CD14-positive monocyte (primary cell): ENCODE data around the gene UNC5A. TPM values are rescaled to one million over a fixed set of nuclear protein-coding genes. Genes with fewer than 3 reads are reported as not detected.

Source experiments
- DNase-seq, 3 donors: peaks; one replicate each; pipeline ENCODE4 v3.0.0-alpha.2; 2011 to 2022
- H2AFZ ChIP-seq: 2 replicates; pipeline ENCODE4 v1.6.0; 2012; ENCODE audit warnings: mild to moderate bottlenecking, low read depth, low read length, inconsistent platforms; ENCODE audit not compliant: insufficient read depth, poor library complexity, severe bottlenecking
- H3K27ac ChIP-seq, 2 donors: 1 replicate in 1 of 2; 2 replicates in 1 of 2; pipeline ENCODE4 v1.5.1; 2012 to 2013; ENCODE audit warnings: low read length in 2 of 2, control low read depth in 1 of 2, inconsistent platforms in 1 of 2, low read depth in 1 of 2, mild to moderate bottlenecking in 1 of 2
- H3K27me3 ChIP-seq, 2 donors: one replicate each; pipeline versions ENCODE4 v1.6.0 to v1.6.1; 2011 to 2013; ENCODE audit warnings: low read length in 2 of 2; ENCODE audit not compliant: control insufficient read depth in 2 of 2, insufficient read depth in 2 of 2
- H3K36me3 ChIP-seq, 2 donors: replicated peaks in 1 of 2; 1 replicate in 1 of 2; 2 replicates in 1 of 2; pipeline versions ENCODE4 v1.5.1 to v1.6.1; 2012 to 2013; ENCODE audit warnings: low read length in 2 of 2, control low read depth in 1 of 2, inconsistent platforms in 1 of 2, mild to moderate bottlenecking in 1 of 2; ENCODE audit not compliant: insufficient read depth in 2 of 2, control insufficient read depth in 1 of 2
- H3K4me1 ChIP-seq, 2 donors: 1 replicate in 1 of 2; 2 replicates in 1 of 2; pipeline versions ENCODE4 v1.5.1 to v1.6.1; 2012 to 2013; ENCODE audit warnings: low read length in 2 of 2, control low read depth in 1 of 2, inconsistent platforms in 1 of 2, mild to moderate bottlenecking in 1 of 2, moderate library complexity in 1 of 2; ENCODE audit not compliant: insufficient read depth in 2 of 2, control insufficient read depth in 1 of 2
- H3K4me2 ChIP-seq: replicated peaks from 2 replicates; pipeline ENCODE3; 2012; ENCODE audit warnings: low read length, moderate library complexity, mild to moderate bottlenecking; ENCODE audit not compliant: poor library complexity, severe bottlenecking; ENCODE audit errors: extremely low read depth
- H3K4me3 ChIP-seq, 3 experiments: fragments of 200-600 bp in 1 of 3; sonication (generic) in 1 of 3; replicated peaks in 1 of 3; 1 replicate in 2 of 3; 2 replicates in 1 of 3; pipeline ENCODE4 v1.5.1; 2011 to 2013; ENCODE audit warnings: low read length in 3 of 3, mild to moderate bottlenecking in 3 of 3, control low read depth in 2 of 3, low read depth in 2 of 3, inconsistent platforms in 1 of 3, moderate library complexity in 1 of 3
- H3K79me2 ChIP-seq: 2 replicates; pipeline ENCODE4 v1.6.0; 2012; ENCODE audit warnings: mild to moderate bottlenecking, control low read depth, inconsistent platforms, low read length, moderate library complexity; ENCODE audit not compliant: insufficient read depth
- H3K9ac ChIP-seq: 2 replicates; pipeline ENCODE4 v1.6.0; 2017; ENCODE audit warnings: low read length, mild to moderate bottlenecking; ENCODE audit not compliant: insufficient read depth, poor library complexity, severe bottlenecking
- H3K9me3 ChIP-seq, 2 donors: replicated peaks in 1 of 2; 1 replicate in 1 of 2; 2 replicates in 1 of 2; pipeline versions ENCODE4 v1.5.1 to v1.6.1; 2012 to 2013; ENCODE audit warnings: low read length in 2 of 2, control low read depth in 1 of 2; ENCODE audit not compliant: control insufficient read depth in 1 of 2, insufficient read depth in 1 of 2
- H4K20me1 ChIP-seq: 2 replicates; pipeline ENCODE4 v1.6.0; 2012; ENCODE audit warnings: mild to moderate bottlenecking, low read length, control low read depth, moderate library complexity; ENCODE audit not compliant: insufficient read depth
- H3K27ac Mint-ChIP-seq, 7 donors: one replicate each; pipeline ENCODE4 v1.8.0; 2020; ENCODE audit warnings: mild to moderate bottlenecking in 7 of 7, mixed read lengths in 7 of 7, moderate library complexity in 6 of 7, inconsistent platforms in 2 of 7
- H3K27me3 Mint-ChIP-seq, 3 donors: one replicate each; pipeline ENCODE4 v1.8.0; 2021 to 2022; ENCODE audit warnings: low read depth in 3 of 3, mild to moderate bottlenecking in 3 of 3, mixed read lengths in 3 of 3, moderate library complexity in 3 of 3, inconsistent platforms in 1 of 3
- H3K36me3 Mint-ChIP-seq, 2 donors: one replicate each; pipeline ENCODE4 v1.8.0; 2020; ENCODE audit warnings: mixed read lengths in 2 of 2, inconsistent platforms in 1 of 2, mild to moderate bottlenecking in 1 of 2
- H3K4me1 Mint-ChIP-seq: one replicate; pipeline ENCODE4 v1.8.0; 2020; ENCODE audit warnings: mild to moderate bottlenecking, mixed read lengths
- H3K4me3 Mint-ChIP-seq, 2 donors: one replicate each; pipeline ENCODE4 v1.8.0; 2020; ENCODE audit warnings: mild to moderate bottlenecking in 2 of 2, mixed read lengths in 2 of 2, moderate library complexity in 1 of 2
- H3K9me3 Mint-ChIP-seq, 7 donors: one replicate each; pipeline ENCODE4 v1.8.0; 2020 to 2022; ENCODE audit warnings: mixed read lengths in 7 of 7, mild to moderate bottlenecking in 6 of 7, moderate library complexity in 6 of 7, inconsistent platforms in 2 of 7
- WGBS: methylation state at CpG from one replicate; pipeline ENCODE4 v1.1.5; 2013; ENCODE audit warnings: missing lambda C conversion rate; ENCODE audit not compliant: insufficient coverage; 5-methylcytosine and 5-hydroxymethylcytosine counted together
- intact Hi-C, 2 donors: fragments of 100-400 bp; cut with micrococcal nuclease; formaldehyde crosslinking; loops; one replicate each; pipeline versions ENCODE4 v1.15.0 to v1.15.1; 2023
- polyA plus RNA-seq, 3 donors: library from polyadenylated mRNA; depleted of rRNA in 1 of 3; unstranded in 2 of 3; stranded (reverse) in 1 of 3; fragments of 300-500 nt in 2 of 3; fragments of >200 nt in 1 of 3; fragmentation: Illumina TruSeq in 2 of 3; gene quantifications; 1 replicate in 2 of 3; 2 replicates in 1 of 3; pipeline ENCODE4 v1.2.3, GENCODE V29; 2012 to 2021
- TF ChIP-seq, protein P1 (sequence below): fragments of 200-600 bp; IDR thresholded peaks from one replicate; pipeline ENCODE4 v1.8.0; 2022; ENCODE audit warnings: antibody characterized with exemption, mild to moderate bottlenecking

UNC5A gene
- polyA plus RNA-seq, 3 donors: 0.03 to 0.07 TPM; not detected in 1

DNA sequence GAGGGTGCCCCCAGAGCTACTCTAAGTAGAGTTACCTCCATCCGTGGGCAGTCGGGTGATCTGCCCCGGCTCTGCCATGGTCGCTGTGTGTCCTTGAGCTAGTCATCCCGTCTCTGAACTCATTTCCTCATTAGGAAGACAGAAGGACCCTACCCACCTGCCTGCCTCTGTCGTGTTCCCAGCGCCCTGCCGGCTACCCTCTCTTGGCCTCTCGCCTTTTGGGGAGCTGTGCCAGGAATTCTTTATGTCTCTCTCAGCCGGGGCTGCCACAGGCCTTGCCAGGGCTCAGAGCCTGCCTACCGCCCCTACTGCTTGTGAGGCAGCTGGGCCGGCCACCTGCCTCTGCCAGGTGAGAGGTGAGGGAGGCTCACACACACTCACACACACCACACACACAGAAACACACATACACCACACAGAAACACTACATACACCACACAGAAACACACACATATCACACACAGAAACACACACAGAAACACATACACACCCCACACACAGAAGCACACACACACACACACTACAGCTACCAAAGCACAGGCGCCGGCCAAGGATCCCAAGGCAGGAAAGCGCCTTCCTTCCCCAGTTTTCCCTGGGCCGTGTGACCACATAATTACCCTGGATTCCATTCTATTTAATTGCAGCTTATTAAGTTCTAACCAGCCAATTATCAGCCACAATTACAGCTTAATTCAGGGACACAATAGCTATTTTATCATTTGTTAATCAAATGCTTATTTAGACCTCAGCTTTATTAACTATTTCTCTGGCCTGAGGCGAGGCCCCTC, 41.7 kb downstream of the UNC5A start:
- H3K36me3 ChIP-seq: no peaks in the 10 kb centered on the region
- Mint-ChIP-seq H3K4me1 (no peaks in the 10 kb centered on the region), H3K27ac (peak overlapping the region in 3 of 7 donors; percentile 3 to 33 (median 27)), H3K4me3 (no peak overlapping the region), H3K9me3 (no peaks in the 10 kb centered on the region), H3K36me3 (no peaks in the 10 kb centered on the region), H3K27me3 (peaks cover 14 to 22% (median 16%) of the 10 kb centered on the region in 3 donors)
- DNase-seq: no peak
- no peaks in the 10 kb centered on the region for H3K4me1 ChIP-seq
- intact Hi-C loops: no loop called here
- H4K20me1 ChIP-seq: no peaks in the 10 kb centered on the region
- no peak overlapping the region for H3K9ac ChIP-seq
- no peak overlapping the region for H3K4me3 ChIP-seq
- peaks cover 0 to 4% of the 10 kb centered on the region in 2 donors for H3K27me3 ChIP-seq
- 86% methylated on average over 16 of the region's 17 CpGs for WGBS
- H3K27ac ChIP-seq: no peak overlapping the region
- TF ChIP-seq, protein P1, sequence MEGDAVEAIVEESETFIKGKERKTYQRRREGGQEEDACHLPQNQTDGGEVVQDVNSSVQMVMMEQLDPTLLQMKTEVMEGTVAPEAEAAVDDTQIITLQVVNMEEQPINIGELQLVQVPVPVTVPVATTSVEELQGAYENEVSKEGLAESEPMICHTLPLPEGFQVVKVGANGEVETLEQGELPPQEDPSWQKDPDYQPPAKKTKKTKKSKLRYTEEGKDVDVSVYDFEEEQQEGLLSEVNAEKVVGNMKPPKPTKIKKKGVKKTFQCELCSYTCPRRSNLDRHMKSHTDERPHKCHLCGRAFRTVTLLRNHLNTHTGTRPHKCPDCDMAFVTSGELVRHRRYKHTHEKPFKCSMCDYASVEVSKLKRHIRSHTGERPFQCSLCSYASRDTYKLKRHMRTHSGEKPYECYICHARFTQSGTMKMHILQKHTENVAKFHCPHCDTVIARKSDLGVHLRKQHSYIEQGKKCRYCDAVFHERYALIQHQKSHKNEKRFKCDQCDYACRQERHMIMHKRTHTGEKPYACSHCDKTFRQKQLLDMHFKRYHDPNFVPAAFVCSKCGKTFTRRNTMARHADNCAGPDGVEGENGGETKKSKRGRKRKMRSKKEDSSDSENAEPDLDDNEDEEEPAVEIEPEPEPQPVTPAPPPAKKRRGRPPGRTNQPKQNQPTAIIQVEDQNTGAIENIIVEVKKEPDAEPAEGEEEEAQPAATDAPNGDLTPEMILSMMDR: no peak
- H2AFZ ChIP-seq: no peak overlapping the region
- H3K79me2 ChIP-seq: no peaks in the 10 kb centered on the region
- no peaks in the 10 kb centered on the region for H3K9me3 ChIP-seq
- no peak overlapping the region for H3K4me2 ChIP-seq

DNA sequence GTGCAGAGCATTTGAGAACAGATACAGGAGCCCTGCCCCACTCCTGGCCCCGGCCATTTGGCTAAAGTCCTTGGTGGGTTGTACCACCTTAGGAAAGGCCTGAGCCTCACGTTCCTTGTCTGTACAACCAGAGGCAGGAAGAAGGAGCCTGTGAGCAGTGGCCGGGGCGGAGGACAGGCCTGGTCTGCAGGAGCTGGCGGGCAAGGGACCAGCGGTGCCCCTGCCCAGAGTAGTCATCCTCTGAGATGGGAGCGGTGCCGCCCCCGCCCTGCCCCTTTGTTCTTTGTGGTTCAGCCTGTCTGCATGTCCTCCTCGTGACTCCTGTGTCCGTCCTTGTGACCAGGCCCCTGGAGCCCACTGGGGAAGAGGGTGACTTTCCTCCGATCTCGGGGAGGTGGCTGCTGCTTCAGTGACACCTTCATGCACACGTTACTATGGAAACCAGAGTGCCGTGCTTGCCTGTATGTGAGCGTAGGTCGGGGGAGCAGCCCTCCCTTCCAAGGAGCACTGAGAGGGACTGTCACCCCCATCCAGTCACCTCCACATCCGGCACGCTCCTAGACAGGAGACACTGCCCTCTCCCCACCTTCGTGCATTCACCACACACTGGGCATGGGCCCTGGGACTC, 42.9 kb downstream of the UNC5A start:
- no peaks in the 10 kb centered on the region for H3K27me3 ChIP-seq
- Mint-ChIP-seq H3K4me1 (no peaks in the 10 kb centered on the region), H3K27ac (no peak overlapping the region), H3K36me3 (no peaks in the 10 kb centered on the region), H3K9me3 (peaks cover 0 to 3% (median under 1%) of the 10 kb centered on the region in 7 donors), H3K27me3 (peaks cover 8 to 14% (median 14%) of the 10 kb centered on the region in 3 donors), H3K4me3 (no peak overlapping the region)
- no peak overlapping the region for H2AFZ ChIP-seq
- no peak for DNase-seq
- WGBS: 84% methylated on average over 13 of the region's 20 CpGs
- no peak overlapping the region for H3K27ac ChIP-seq
- no peaks in the 10 kb centered on the region for H3K79me2 ChIP-seq
- no peaks in the 10 kb centered on the region for H3K9me3 ChIP-seq
- TF ChIP-seq, protein P1: no peak
- no peak overlapping the region for H3K4me3 ChIP-seq
- H3K4me2 ChIP-seq: no peak overlapping the region
- intact Hi-C loops: no loop called here
- H3K9ac ChIP-seq: no peak overlapping the region
- H3K36me3 ChIP-seq: no peaks in the 10 kb centered on the region
- H4K20me1 ChIP-seq: no peaks in the 10 kb centered on the region
- H3K4me1 ChIP-seq: no peaks in the 10 kb centered on the region
